MCF 10A (cell line): ENCODE results near the gene HSD17B8. TPM values are rescaled to one million over a fixed set of nuclear protein-coding genes. Genes with fewer than 3 reads are reported as not detected.

Source experiments
- BruUV-seq: library from RNA; stranded (reverse); fragments of 400-500 nt; replicated peaks from 2 replicates; lab custom pipeline; 2021; lab: Mats Ljungman, UMichigan
- CTCF ChIA-PET: fragments of 300-600 bp; sonication (Branson Sonifier 250); formaldehyde crosslinking; extraction: SDS; loops from one replicate; lab custom pipeline; 2021; ENCODE audit warnings: antibody characterized with exemption, inconsistent platforms; lab: Yijun Ruan, JAX
- POLR2A ChIA-PET: fragments of 300-600, 350-650 bp; sonication (Branson Sonifier 250); formaldehyde crosslinking; extraction: SDS; loops from one replicate; lab custom pipeline; 2020; ENCODE audit warnings: antibody characterized with exemption, inconsistent platforms; lab: Yijun Ruan, JAX
- DNase-seq: peaks from one replicate; pipeline ENCODE4 v3.0.0-alpha.2; 2018; ENCODE audit not compliant: unreplicated experiment
- H3K27ac Mint-ChIP-seq: one replicate; pipeline ENCODE4 v1.8.0; 2022; ENCODE audit warnings: mild to moderate bottlenecking, low read depth, mixed read lengths; ENCODE audit not compliant: unreplicated experiment
- H3K27me3 Mint-ChIP-seq: one replicate; pipeline ENCODE4 v1.8.0; 2022; ENCODE audit warnings: mixed read lengths; ENCODE audit not compliant: insufficient read depth, unreplicated experiment
- H3K36me3 Mint-ChIP-seq: one replicate; pipeline ENCODE4 v1.8.0; 2022; ENCODE audit warnings: mild to moderate bottlenecking, moderate library complexity, mixed read lengths; ENCODE audit not compliant: insufficient read depth, unreplicated experiment
- H3K4me1 Mint-ChIP-seq: one replicate; pipeline ENCODE4 v1.8.0; 2022; ENCODE audit warnings: mixed read lengths; ENCODE audit not compliant: insufficient read depth, unreplicated experiment
- H3K4me3 Mint-ChIP-seq: one replicate; pipeline ENCODE4 v1.8.0; 2022; ENCODE audit warnings: mild to moderate bottlenecking, moderate library complexity, mixed read lengths; ENCODE audit not compliant: unreplicated experiment
- H3K9me3 Mint-ChIP-seq: one replicate; pipeline ENCODE4 v1.8.0; 2022; ENCODE audit warnings: mixed read lengths; ENCODE audit not compliant: unreplicated experiment
- intact Hi-C: fragments of 100-400 bp; cut with micrococcal nuclease; formaldehyde crosslinking; loops from 2 replicates; pipeline ENCODE4 v1.14.1; 2022
- total RNA-seq: library from RNA; stranded (reverse); gene quantifications from 2 replicates; pipeline ENCODE4 v1.2.3, GENCODE V29; 2022
- TF ChIP-seq, protein P1 (sequence below): fragments of 200-600 bp; IDR thresholded peaks from one replicate; pipeline ENCODE4 v1.8.0; 2022; ENCODE audit warnings: antibody characterized with exemption, mild to moderate bottlenecking; ENCODE audit not compliant: unreplicated experiment

HSD17B8 gene
- total RNA-seq, 1 experiment from 2014 or later, result 26.4 TPM

DNA sequence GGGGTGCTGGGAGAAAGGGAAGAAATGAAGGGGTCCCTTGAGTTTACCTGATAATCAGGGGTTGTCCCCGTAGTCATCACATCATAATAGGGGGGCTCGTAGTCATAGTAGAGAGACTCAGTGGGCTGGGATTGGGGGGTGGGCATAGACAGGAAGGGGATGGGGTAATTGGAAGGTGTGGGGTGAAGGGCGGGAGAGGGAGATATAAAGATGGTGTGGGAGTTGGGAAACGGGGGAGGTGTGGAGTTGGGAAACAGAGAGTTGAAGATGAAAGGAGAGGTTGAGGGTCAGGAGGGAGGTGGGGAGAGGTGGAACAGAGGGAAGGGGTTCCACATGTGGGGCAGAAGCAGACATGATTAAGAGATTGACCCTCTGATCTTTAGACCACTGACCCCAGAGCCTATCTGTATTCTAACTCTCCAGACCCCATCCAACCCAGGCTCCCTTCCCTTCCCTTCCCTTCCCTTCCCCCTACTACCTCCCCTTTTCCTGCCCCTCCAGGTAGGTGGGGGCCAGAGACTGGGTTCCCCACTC lies 18.7 kb upstream of the HSD17B8 start:
- H3K36me3 Mint-ChIP-seq, result no peaks in the 10 kb centered on the region
- H3K4me1 Mint-ChIP-seq, result no peaks in the 10 kb centered on the region
- BruUV-seq, result no TSS peak
- no peak overlapping the region for H3K27ac Mint-ChIP-seq
- intact Hi-C loops, result no loop called here
- no peak overlapping the region for H3K4me3 Mint-ChIP-seq
- H3K27me3 Mint-ChIP-seq, result no peaks in the 10 kb centered on the region
- TF ChIP-seq, protein P1, sequence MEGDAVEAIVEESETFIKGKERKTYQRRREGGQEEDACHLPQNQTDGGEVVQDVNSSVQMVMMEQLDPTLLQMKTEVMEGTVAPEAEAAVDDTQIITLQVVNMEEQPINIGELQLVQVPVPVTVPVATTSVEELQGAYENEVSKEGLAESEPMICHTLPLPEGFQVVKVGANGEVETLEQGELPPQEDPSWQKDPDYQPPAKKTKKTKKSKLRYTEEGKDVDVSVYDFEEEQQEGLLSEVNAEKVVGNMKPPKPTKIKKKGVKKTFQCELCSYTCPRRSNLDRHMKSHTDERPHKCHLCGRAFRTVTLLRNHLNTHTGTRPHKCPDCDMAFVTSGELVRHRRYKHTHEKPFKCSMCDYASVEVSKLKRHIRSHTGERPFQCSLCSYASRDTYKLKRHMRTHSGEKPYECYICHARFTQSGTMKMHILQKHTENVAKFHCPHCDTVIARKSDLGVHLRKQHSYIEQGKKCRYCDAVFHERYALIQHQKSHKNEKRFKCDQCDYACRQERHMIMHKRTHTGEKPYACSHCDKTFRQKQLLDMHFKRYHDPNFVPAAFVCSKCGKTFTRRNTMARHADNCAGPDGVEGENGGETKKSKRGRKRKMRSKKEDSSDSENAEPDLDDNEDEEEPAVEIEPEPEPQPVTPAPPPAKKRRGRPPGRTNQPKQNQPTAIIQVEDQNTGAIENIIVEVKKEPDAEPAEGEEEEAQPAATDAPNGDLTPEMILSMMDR, result no peak
- POLR2A ChIA-PET, result no interaction called here
- no peak for DNase-seq
- H3K9me3 Mint-ChIP-seq, result peaks cover 12% of the 10 kb centered on the region
- CTCF ChIA-PET, result interaction anchor here (0.6 kb wide), 1 partner anchor 23 kb away, joined by 3 read pairs; no protein-coding TSS in a partner anchor

DNA sequence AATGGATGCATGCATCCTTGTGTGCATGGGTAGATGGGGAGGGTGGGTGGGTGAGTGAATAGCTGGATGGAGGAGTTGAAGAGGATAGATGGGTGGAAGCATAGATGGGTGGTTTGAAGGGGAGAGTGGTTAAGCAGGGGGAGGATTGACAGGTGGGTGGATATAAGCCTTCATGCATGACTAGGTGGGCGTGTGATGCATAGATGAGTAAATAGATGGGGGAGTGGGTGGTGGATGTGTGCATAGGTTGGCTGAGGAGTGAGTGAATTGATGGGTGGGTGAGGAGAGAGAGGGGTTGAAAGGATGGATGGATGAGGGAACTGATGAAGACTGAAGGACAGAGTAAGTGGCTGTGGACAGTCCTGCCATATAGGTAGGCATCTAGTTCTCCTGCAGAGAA lies 16.6 kb upstream of the HSD17B8 start:
- no TSS peak for BruUV-seq
- POLR2A ChIA-PET, result no interaction called here
- DNase-seq, result no peak
- Mint-ChIP-seq H3K4me1 (no peaks in the 10 kb centered on the region), H3K27me3 (no peaks in the 10 kb centered on the region), H3K9me3 (peaks cover 8% of the 10 kb centered on the region), H3K36me3 (no peaks in the 10 kb centered on the region), H3K4me3 (no peak overlapping the region), H3K27ac (no peak overlapping the region)
- CTCF ChIA-PET, result interaction anchor here (0.7 kb wide), 1 partner anchor 143 kb away, joined by 3 read pairs; no protein-coding TSS in a partner anchor
- intact Hi-C loops, result no loop called here
- TF ChIP-seq, protein P1, result no peak

DNA sequence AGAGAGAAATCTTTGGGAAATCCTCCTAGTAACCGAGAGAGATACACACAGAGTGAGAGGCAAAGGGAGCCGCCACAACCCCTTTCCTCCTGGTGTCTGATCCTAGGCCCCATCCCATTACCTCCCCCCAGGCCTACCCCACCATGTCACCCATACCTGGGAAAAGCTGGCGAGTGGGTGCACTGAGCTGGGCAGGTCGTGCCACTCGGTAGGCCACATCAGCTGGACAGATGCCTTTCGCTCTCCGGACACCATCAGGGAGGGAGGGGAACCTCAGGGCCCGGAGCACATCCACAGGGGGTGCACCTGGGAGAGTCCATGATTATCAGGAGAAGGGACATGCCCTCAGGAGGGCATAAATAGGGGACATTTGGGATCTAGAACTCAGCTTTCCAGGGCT lies 15.3 kb upstream of the HSD17B8 start:
- H3K4me3 Mint-ChIP-seq, result no peak overlapping the region
- POLR2A ChIA-PET, result interaction anchor here (0.7 to 1.7 kb wide), 4 partner anchors 8 to 335 kb away, joined by 3 to 4 read pairs (median 3); partner anchors contain the start of genes RXRB and SLC39A7
- intact Hi-C loops, result no loop called here

More for the DNA sequence above, 15.3 kb upstream of the HSD17B8 start:
- Mint-ChIP-seq H3K36me3 (peaks cover 4% of the 10 kb centered on the region), H3K27me3 (no peaks in the 10 kb centered on the region), H3K27ac (no peak overlapping the region), H3K4me1 (no peaks in the 10 kb centered on the region), H3K9me3 (no peaks in the 10 kb centered on the region)
- TF ChIP-seq, protein P1, result no peak
- CTCF ChIA-PET, result interaction anchor here (1.1 to 1.4 kb wide), 2 partner anchors 16 to 28 kb away, joined by 3 to 4 read pairs; no protein-coding TSS in a partner anchor
- DNase-seq, result no peak
- no TSS peak for BruUV-seq
